ENCODE data around the gene TIPARP. TPM values are rescaled to one million over a fixed set of nuclear protein-coding genes. Genes with fewer than 3 reads are reported as not detected.

Gene TIPARP
- total RNA-seq, 2 experiments from 2014 or later = 50.9 to 59.9 TPM

DNA sequence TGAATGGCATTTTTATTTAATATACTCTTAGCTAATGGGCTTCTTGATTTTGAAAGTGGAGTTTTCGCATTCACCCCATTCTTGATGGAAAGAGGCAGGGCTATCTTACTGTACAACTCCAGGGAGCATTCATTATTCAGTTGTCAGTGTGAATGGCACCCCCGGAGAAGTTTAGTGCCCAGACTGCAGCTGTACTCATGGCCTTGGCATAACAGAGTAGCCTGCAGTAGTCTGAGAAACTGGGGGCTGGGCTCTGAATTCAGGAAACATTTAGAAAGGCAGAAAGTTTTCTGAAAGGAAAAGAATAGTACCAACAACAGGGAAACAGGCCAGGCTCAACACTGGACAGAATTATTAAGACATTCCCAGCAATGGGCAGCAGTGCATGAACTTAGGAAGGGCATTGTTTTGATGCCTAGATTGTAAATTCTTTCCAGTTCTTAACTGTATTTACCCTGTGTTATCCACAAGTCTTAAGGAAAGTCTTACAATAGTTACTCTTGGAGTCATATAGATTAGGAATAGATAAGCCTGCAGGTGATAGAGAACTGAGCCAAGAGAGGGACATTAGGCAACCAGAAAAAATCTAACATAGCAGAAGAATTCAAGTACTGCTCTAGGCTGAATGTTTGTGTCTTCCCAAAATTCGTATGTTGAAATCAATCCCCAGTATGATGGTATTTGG is 44.4 kb downstream of the TIPARP start:
- Mint-ChIP-seq H3K4me3 (no peak overlapping the region), H3K27me3 (no peaks in the 10 kb centered on the region), H3K36me3 (peaks cover 40% of the 10 kb centered on the region), H3K27ac (no peak overlapping the region), H3K4me1 (peaks cover 2% of the 10 kb centered on the region), H3K9me3 (no peaks in the 10 kb centered on the region)
- POLR2A ChIA-PET = no interaction called here
- ATAC-seq (ENCODE audit: low read depth) (no peak), DNase-seq (no peak)

DNA sequence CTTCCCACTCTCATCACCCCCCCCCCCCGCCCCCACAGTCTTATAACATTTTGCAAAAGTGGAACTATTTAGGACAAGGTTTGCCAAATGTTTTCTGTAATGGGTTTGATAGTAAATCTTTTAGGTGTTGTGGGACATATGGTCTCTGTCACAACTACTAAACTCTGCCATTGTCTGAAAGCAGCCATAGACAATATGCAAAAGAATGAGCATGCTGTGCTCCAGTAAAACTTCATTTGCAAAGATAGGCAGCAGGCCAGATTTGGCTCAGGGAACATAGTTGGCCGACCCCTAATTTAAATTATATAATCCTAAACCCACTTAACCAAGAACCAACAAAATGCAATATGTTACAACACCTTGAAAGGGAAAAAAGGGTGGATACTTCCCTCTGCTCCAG is 46.4 kb downstream of the TIPARP start:
- no peaks in the 10 kb centered on the region for H3K9me3 Mint-ChIP-seq
- no peak for ATAC-seq (ENCODE audit: low read depth)
- no peak for DNase-seq
- H3K36me3 Mint-ChIP-seq = peaks cover 28% of the 10 kb centered on the region
- H3K4me1 Mint-ChIP-seq = peaks cover 2% of the 10 kb centered on the region
- POLR2A ChIA-PET = no interaction called here
- H3K27me3 Mint-ChIP-seq = no peaks in the 10 kb centered on the region
- H3K4me3 Mint-ChIP-seq = no peak overlapping the region
- H3K27ac Mint-ChIP-seq = no peak overlapping the region

DNA sequence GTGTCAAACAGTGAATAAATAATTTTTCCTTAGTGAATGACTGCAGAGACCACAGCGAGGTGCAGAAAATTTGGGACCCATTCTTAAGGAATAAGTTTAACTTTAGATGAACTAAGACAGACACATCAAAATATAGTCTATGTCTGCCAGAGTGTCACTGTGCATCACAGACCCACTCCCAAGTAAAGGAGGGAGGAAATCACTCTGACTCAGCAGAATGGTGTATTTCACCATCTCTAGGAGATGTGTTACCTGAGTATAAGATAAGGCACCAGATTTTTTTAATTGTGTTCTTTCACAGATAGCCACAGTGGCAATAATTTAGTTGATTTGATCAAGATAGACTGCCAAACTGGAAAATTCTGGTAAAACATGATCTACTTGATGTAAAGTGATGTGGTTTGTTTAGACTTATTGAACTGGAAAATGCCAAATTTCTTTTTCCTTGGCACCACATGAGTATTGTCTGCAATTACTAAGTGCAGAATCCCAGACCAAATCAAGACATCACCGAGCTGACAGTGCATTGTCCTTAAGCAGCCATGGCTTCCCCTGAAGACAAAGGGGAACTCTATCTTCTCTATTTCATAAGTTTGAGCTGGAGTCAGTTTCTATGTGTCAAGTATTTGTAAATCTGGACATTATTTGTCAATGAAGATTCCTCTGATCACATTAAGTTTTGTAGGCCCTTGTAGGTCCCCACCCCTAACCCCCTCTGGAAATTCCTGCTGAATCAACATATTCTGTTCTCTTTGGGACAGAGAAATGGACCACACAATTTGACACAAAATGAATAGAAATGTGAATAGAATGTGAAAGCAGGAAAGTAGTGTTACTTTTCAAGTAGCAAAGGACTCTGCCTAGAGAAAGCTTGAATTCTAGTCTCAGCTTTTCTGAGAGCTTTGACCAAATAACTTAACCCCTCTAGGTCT is 47.6 kb downstream of the TIPARP start:
- Mint-ChIP-seq H3K9me3 (no peaks in the 10 kb centered on the region), H3K4me3 (no peak overlapping the region), H3K27ac (no peak overlapping the region), H3K27me3 (no peaks in the 10 kb centered on the region), H3K4me1 (peaks cover 2% of the 10 kb centered on the region), H3K36me3 (peaks cover 23% of the 10 kb centered on the region)
- no peak for DNase-seq
- ATAC-seq (ENCODE audit: low read depth) = no peak
- POLR2A ChIA-PET = no interaction called here

GRCh38 chr3:156723182-156723619 is 48.8 kb downstream of the TIPARP start:
- Mint-ChIP-seq H3K4me1 (peaks cover 2% of the 10 kb centered on the region), H3K4me3 (no peak overlapping the region), H3K27ac (peak overlapping the region; percentile 56), H3K27me3 (no peaks in the 10 kb centered on the region), H3K9me3 (no peaks in the 10 kb centered on the region), H3K36me3 (peaks cover 20% of the 10 kb centered on the region)
- no peak for ATAC-seq (ENCODE audit: low read depth)
- POLR2A ChIA-PET = no interaction called here
- no peak for DNase-seq

- H3K27me3 Mint-ChIP-seq = peaks cover 4% of the 10 kb centered on the region
- POLR2A ChIA-PET = no interaction called here
- H3K4me3 Mint-ChIP-seq = no peak overlapping the region
- no peaks in the 10 kb centered on the region for H3K9me3 Mint-ChIP-seq
- ATAC-seq (ENCODE audit: low read depth) (no peak), DNase-seq (no peak)
- peaks cover 2% of the 10 kb centered on the region for H3K4me1 Mint-ChIP-seq
- no peak overlapping the region for H3K27ac Mint-ChIP-seq
- H3K36me3 Mint-ChIP-seq = peaks cover 20% of the 10 kb centered on the region
Measured at GRCh38 chr3:156725682-156726081, 51.3 kb downstream of the TIPARP start.

GRCh38 chr3:156726456-156726855 is 52.1 kb downstream of the TIPARP start:
- Mint-ChIP-seq H3K27me3 (peaks cover 4% of the 10 kb centered on the region), H3K36me3 (peaks cover 20% of the 10 kb centered on the region), H3K9me3 (no peaks in the 10 kb centered on the region), H3K4me3 (no peak overlapping the region), H3K27ac (no peak overlapping the region), H3K4me1 (peaks cover 2% of the 10 kb centered on the region)
- no peak for DNase-seq
- ATAC-seq (ENCODE audit: low read depth) = no peak
- POLR2A ChIA-PET = no interaction called here

DNA sequence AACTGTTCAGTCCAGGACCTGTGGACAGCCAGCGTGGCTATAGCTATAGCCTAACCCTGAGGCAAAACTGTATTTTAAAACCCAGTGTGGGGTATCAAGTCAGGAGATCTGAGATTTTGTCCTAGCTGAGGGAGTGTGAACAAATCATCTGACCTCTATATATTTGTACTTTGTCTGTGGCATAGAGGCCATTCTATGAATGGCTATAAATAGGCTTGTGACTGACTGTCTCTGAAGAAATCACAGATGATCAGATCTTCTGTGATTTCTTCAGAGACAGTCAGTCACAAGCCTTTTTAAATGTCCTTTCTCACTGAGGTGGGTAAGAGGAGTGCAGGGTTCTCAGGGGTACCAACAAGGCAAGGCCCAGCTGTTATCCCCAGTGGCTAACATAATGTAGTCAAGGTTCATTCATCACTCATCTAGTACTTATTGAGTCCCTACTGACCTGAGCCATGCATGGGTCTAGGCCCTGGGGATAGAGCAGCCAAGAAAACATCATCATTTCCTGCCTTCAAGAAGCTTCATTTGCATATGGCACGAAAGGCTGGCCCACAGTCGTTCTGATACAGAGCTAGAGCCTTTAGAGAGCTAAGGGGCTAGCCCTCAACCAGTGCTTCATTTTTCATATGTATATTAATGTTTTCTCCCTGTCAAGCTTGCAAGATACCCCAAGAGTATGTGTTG is 53.3 kb downstream of the TIPARP start:
- peaks cover 4% of the 10 kb centered on the region for H3K27me3 Mint-ChIP-seq
- H3K4me3 Mint-ChIP-seq = no peak overlapping the region
- H3K4me1 Mint-ChIP-seq = peaks cover 4% of the 10 kb centered on the region
- DNase-seq (no peak), ATAC-seq (ENCODE audit: low read depth) (no peak)
- no peak overlapping the region for H3K27ac Mint-ChIP-seq
- H3K36me3 Mint-ChIP-seq = peaks cover 18% of the 10 kb centered on the region
- POLR2A ChIA-PET = no interaction called here
- no peaks in the 10 kb centered on the region for H3K9me3 Mint-ChIP-seq

DNA sequence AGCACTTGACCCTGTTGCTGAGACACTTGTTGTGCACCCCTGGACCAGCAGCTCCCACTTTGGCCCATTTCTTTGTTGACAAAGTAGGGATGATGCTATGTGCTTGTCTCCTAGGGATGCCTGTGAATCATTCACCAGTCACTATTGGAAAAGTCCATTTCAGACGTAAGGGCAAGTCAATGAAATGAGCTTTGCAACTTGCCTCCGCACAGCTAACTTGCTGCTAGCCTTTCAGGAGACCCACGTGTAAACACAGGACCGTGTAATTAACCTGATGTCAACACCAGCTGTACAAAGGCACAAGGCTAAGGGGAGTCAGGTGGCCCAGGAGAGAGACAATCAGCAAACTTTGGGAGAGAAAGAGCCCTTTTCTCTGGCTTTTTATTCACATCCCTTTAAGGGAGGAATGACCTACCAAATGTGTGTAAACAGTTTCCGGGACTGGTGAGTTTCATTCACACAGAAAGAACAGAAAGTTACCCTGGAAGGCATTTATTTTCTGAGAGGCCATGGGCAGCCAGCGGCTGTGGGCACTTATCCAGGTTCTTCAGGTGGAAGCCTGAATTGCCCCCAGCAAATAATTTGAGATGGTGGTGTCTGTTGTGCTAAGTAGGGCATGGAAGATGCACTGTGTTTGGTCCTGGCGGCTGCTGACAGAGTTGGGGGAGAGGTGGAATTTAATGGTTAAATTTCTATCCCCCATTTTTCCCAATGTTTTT is 54.0 kb downstream of the TIPARP start:
- no peak overlapping the region for H3K27ac Mint-ChIP-seq
- H3K36me3 Mint-ChIP-seq = peaks cover 12% of the 10 kb centered on the region
- H3K27me3 Mint-ChIP-seq = peaks cover 4% of the 10 kb centered on the region
- POLR2A ChIA-PET = no interaction called here
- DNase-seq (no peak), ATAC-seq (ENCODE audit: low read depth) (no peak)
- H3K9me3 Mint-ChIP-seq = no peaks in the 10 kb centered on the region
- H3K4me1 Mint-ChIP-seq = peaks cover 6% of the 10 kb centered on the region
- H3K4me3 Mint-ChIP-seq = no peak overlapping the region

DNA sequence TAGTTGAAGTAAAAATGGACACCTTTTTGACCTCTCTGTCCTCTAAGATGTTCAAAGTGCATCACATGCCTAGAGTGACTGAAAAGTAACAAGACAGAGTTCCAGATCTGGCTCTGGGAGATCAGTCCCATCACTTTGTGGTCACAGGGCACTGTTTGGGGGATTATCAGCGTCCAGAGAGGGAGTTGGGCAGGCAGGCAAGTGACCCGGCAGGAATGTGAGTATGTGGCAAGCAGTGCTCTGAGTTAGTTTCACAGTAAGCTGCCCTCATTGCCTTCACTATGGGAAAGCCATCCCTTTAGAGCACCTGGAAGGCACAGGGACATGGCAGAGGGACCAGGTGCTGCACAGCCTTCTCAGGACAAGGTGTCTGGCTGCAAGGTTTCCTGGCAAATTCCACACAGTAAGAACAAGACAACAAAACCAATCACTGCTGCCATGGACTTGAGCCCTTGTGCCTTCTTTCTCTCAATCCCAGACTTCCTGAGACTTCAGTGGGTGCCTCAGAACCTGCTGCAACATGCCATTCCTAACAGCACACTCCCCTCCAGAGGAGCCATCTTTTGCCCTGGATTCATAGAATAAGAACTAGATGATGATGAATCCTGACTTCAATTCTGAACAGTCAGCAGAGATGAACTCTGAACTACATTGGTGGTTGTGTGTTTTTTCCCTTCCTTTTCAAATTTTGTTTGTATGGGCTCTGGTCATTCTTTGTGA is 55.2 kb downstream of the TIPARP start:
- POLR2A ChIA-PET = no interaction called here
- Mint-ChIP-seq H3K4me3 (no peak overlapping the region), H3K27me3 (peaks cover 4% of the 10 kb centered on the region), H3K36me3 (peaks cover 7% of the 10 kb centered on the region), H3K4me1 (peaks cover 6% of the 10 kb centered on the region), H3K27ac (no peak overlapping the region), H3K9me3 (peaks cover 2% of the 10 kb centered on the region)
- no peak for ATAC-seq (ENCODE audit: low read depth)
- DNase-seq = no peak

DNA sequence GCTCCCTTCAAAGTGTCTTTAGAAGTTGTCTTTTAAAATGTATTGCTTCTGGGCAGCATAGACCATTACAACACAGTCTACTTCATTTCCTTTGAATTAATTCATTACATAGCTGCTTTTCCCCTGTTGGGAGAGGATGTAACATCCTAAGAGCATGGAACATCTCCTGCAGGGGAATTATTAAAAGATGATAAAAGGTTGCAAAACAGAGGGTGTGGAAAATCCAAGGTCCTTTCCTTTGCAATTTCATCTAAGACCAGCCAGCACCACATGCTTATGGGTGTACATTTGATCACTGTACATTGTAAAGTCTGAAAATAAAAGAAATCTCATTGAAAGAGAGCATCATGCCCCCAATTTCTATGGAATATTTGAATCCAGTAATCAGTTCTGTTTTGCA is 57.4 kb downstream of the TIPARP start:
- peaks cover 3% of the 10 kb centered on the region for H3K36me3 Mint-ChIP-seq
- ATAC-seq (ENCODE audit: low read depth) (no peak), DNase-seq (no peak)
- H3K4me3 Mint-ChIP-seq = no peak overlapping the region
- H3K27ac Mint-ChIP-seq = no peak overlapping the region
- peaks cover 4% of the 10 kb centered on the region for H3K27me3 Mint-ChIP-seq
- POLR2A ChIA-PET = no interaction called here
- H3K9me3 Mint-ChIP-seq = peaks cover 3% of the 10 kb centered on the region
- peaks cover 6% of the 10 kb centered on the region for H3K4me1 Mint-ChIP-seq

DNA sequence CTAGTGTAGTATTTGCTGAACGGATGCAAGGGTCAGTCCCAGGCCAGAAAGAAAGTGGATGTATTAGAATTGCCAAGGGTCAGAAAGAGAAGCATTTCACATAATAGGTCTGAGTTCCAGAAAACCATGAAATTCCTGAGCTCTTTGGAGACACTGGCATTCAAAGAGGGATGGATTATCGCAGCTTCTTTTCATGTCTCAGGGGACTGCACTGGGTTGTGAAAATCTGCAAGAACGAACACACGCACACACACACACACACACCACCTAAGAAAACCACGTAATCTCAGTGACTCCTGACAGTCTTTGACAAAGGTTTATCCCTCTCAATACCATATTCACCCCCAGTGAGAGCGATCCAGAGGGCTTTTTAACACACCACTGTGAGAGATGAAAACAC is 57.9 kb downstream of the TIPARP start:
- Mint-ChIP-seq H3K4me1 (peaks cover 6% of the 10 kb centered on the region), H3K9me3 (peaks cover 3% of the 10 kb centered on the region), H3K27me3 (peaks cover 4% of the 10 kb centered on the region), H3K4me3 (no peak overlapping the region), H3K27ac (no peak overlapping the region), H3K36me3 (no peaks in the 10 kb centered on the region)
- ATAC-seq (ENCODE audit: low read depth) (no peak), DNase-seq (no peak)
- POLR2A ChIA-PET = no interaction called here

DNA sequence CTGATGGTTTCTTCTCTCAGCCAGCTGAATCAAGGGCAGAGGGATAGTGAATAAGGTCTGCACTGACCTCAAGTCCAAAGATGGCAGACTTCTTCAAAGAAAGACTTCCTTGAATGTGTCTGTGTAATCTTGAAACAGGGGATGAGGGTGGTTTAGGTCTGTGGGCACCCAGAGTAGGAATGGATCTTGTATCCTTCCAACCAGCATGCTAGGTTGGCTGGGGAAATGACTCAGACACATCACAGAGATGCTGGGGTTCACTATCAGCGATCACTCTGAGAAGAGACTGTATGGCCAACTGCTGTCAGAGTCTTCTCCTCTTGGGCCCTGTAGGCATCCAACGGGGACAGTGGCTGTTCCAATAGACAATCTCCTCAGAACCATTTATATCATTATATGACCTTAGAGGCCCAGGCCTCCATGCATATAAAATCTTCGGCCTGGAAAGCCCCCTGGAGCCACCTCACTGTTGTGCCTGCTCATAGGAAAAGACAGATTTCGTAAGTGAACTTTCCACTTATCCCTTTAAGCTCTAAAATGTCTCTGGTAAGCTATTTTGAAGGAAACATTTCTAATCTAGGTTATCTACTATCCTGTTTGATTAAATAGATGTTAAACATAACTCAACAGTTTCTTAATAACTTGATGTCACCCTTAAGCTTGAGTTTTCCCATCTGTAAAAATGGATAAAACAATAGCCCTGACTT is 58.5 kb downstream of the TIPARP start:
- DNase-seq (no peak), ATAC-seq (ENCODE audit: low read depth) (no peak)
- peaks cover 4% of the 10 kb centered on the region for H3K27me3 Mint-ChIP-seq
- POLR2A ChIA-PET = no interaction called here
- H3K36me3 Mint-ChIP-seq = peaks cover 2% of the 10 kb centered on the region
- H3K4me1 Mint-ChIP-seq = peaks cover 6% of the 10 kb centered on the region
- H3K4me3 Mint-ChIP-seq = no peak overlapping the region
- no peak overlapping the region for H3K27ac Mint-ChIP-seq
- H3K9me3 Mint-ChIP-seq = peaks cover 3% of the 10 kb centered on the region

Measured in activated naive CD8-positive, alpha-beta T cell treated with anti-CD3 and anti-CD28 coated beads, Interleukin-2, amount 10 ng/mL, durations not matched to agents 7 days and 5 days (primary cell).